CD4-positive, alpha-beta T cell (primary cell): ENCODE data around the gene RAD51B. TPM values are rescaled to one million over a fixed set of nuclear protein-coding genes. Genes with fewer than 3 reads are reported as not detected.

Source experiments
- ATAC-seq: fragments of 200-7000 bp; cut with Tn5 transposase; one replicate; pipeline ENCODE4 v1.10.0; 2022; ENCODE audit warnings: mild to moderate bottlenecking; ENCODE audit not compliant: poor library complexity
- CTCF ChIA-PET: fragments of 350-600 bp; sonication (Branson Sonifier 250); formaldehyde crosslinking; loops from one replicate; lab custom pipeline; 2021; ENCODE audit warnings: antibody characterized with exemption, inconsistent platforms; lab: Charles Lee
- POLR2A ChIA-PET: fragments of 350-600 bp; sonication (Branson Sonifier 250); formaldehyde crosslinking; loops from one replicate; lab custom pipeline; 2021; ENCODE audit warnings: antibody characterized with exemption, inconsistent platforms; lab: Charles Lee
- DNase-seq, 14 experiments: peaks; one replicate each; pipeline ENCODE4 v3.0.0-alpha.2; 2013 to 2020; ENCODE audit warnings: mixed read lengths in 2 of 14
- H3K27ac ChIP-seq, 2 donors: one replicate each; pipeline versions ENCODE4 v1.5.1 to v1.7.0; 2013; ENCODE audit warnings: low read length in 2 of 2, low read depth in 1 of 2, mild to moderate bottlenecking in 1 of 2
- H3K27me3 ChIP-seq, 2 experiments: 1 replicate in 1 of 2; 2 replicates in 1 of 2; pipeline versions ENCODE4 v1.6.1 to v1.7.0; 2013; ENCODE audit warnings: low read length in 2 of 2, control low read depth in 1 of 2, mild to moderate bottlenecking in 1 of 2, moderate library complexity in 1 of 2; ENCODE audit not compliant: insufficient read depth in 2 of 2, control insufficient read depth in 1 of 2
- H3K36me3 ChIP-seq: one replicate; pipeline ENCODE4 v1.6.1; 2013; ENCODE audit warnings: low read length, control low read depth; ENCODE audit not compliant: insufficient read depth
- H3K4me1 ChIP-seq: one replicate; pipeline ENCODE4 v1.6.1; 2013; ENCODE audit warnings: low read length, control low read depth; ENCODE audit not compliant: insufficient read depth
- H3K4me3 ChIP-seq: one replicate; pipeline ENCODE4 v1.5.1; 2013; ENCODE audit warnings: mild to moderate bottlenecking, low read length, moderate library complexity
- H3K9me3 ChIP-seq, 2 experiments: 1 replicate in 1 of 2; 2 replicates in 1 of 2; pipeline versions ENCODE4 v1.6.1 to v1.7.0; 2013; ENCODE audit warnings: low read length in 2 of 2, mild to moderate bottlenecking in 2 of 2, control low read depth in 1 of 2, moderate library complexity in 1 of 2; ENCODE audit not compliant: control insufficient read depth in 1 of 2, insufficient read depth in 1 of 2
- H3K27ac Mint-ChIP-seq: one replicate; pipeline ENCODE4 v1.8.0; 2020; ENCODE audit warnings: mixed read lengths
- H3K27me3 Mint-ChIP-seq: one replicate; pipeline ENCODE4 v1.8.0; 2021; ENCODE audit warnings: mixed read lengths
- H3K36me3 Mint-ChIP-seq: one replicate; pipeline ENCODE4 v1.8.0; 2021; ENCODE audit warnings: low read depth, mixed read lengths
- H3K4me1 Mint-ChIP-seq: one replicate; pipeline ENCODE4 v1.8.0; 2021; ENCODE audit warnings: low read depth, mixed read lengths
- H3K4me3 Mint-ChIP-seq: one replicate; pipeline ENCODE4 v1.8.0; 2020; ENCODE audit warnings: mild to moderate bottlenecking, mixed read lengths
- H3K9me3 Mint-ChIP-seq: one replicate; pipeline ENCODE4 v1.8.0; 2020; ENCODE audit warnings: mixed read lengths
- CTCF ChIP-seq: fragments of 200-600 bp; IDR thresholded peaks from one replicate; pipeline ENCODE4 v1.8.0; 2022; ENCODE audit warnings: antibody characterized with exemption, mild to moderate bottlenecking
- intact Hi-C, 2 experiments: fragments of 100-400 bp; cut with DNase I in 1 of 2; cut with micrococcal nuclease in 1 of 2; formaldehyde crosslinking; loops; one replicate each; pipeline versions ENCODE4 v1.15.1 to v1.9.0; 2023 to 2025; cut with DNase I, micrococcal nuclease
- total RNA-seq, 174 experiments: library from RNA in 2 of 174; stranded (reverse) in 2 of 174; gene quantifications; one replicate each; pipeline ENCODE4 v1.2.3 and lab custom pipeline; 2021 to 2026

The RAD51B gene
- total RNA-seq, 2 experiments from 2014 or later, result 18.4 to 20.0 TPM

GRCh38 chr14:68574906-68575305 lies 755.3 kb downstream of the RAD51B start:
- no peak for DNase-seq
- no peak overlapping the region for H3K27ac ChIP-seq
- Mint-ChIP-seq H3K27me3 (no peaks in the 10 kb centered on the region), H3K36me3 (no peaks in the 10 kb centered on the region), H3K27ac (no peak overlapping the region), H3K4me1 (no peaks in the 10 kb centered on the region), H3K9me3 (peaks cover 2% of the 10 kb centered on the region), H3K4me3 (no peak overlapping the region)
- no peaks in the 10 kb centered on the region for H3K36me3 ChIP-seq
- H3K9me3 ChIP-seq, result no peaks in the 10 kb centered on the region
- CTCF ChIA-PET, result no interaction called here
- ATAC-seq, result no peak
- intact Hi-C loops, result no loop called here
- peaks cover 2% of the 10 kb centered on the region for H3K4me1 ChIP-seq
- no peak overlapping the region for H3K4me3 ChIP-seq
- H3K27me3 ChIP-seq, result no peaks in the 10 kb centered on the region
- POLR2A ChIA-PET, result no interaction called here
- no peak for TF ChIP-seq CTCF

GRCh38 chr14:68575426-68575825 lies 755.8 kb downstream of the RAD51B start:
- H3K27me3 Mint-ChIP-seq, result no peaks in the 10 kb centered on the region
- no peak overlapping the region for H3K27ac Mint-ChIP-seq
- peaks cover 2% of the 10 kb centered on the region for H3K9me3 Mint-ChIP-seq
- H3K9me3 ChIP-seq, result no peaks in the 10 kb centered on the region
- ChIA-PET CTCF (no interaction called here), POLR2A (no interaction called here)
- intact Hi-C loops, result no loop called here
- H3K4me1 Mint-ChIP-seq, result no peaks in the 10 kb centered on the region
- H3K27ac ChIP-seq, result no peak overlapping the region
- no peak overlapping the region for H3K4me3 ChIP-seq
- TF ChIP-seq CTCF, result no peak
- peaks cover 2% of the 10 kb centered on the region for H3K4me1 ChIP-seq
- ATAC-seq (no peak), DNase-seq (no peak)
- no peak overlapping the region for H3K4me3 Mint-ChIP-seq
- no peaks in the 10 kb centered on the region for H3K27me3 ChIP-seq
- no peaks in the 10 kb centered on the region for H3K36me3 Mint-ChIP-seq
- H3K36me3 ChIP-seq, result no peaks in the 10 kb centered on the region

GRCh38 chr14:68576031-68576430 lies 756.5 kb downstream of the RAD51B start:
- H3K36me3 ChIP-seq, result no peaks in the 10 kb centered on the region
- DNase-seq (no peak), ATAC-seq (no peak)
- no peak overlapping the region for H3K27ac ChIP-seq
- TF ChIP-seq CTCF, result no peak
- no peak overlapping the region for H3K4me3 ChIP-seq
- H3K9me3 ChIP-seq, result no peaks in the 10 kb centered on the region
- no peaks in the 10 kb centered on the region for H3K27me3 ChIP-seq
- no peak overlapping the region for H3K4me3 Mint-ChIP-seq
- peaks cover 2% of the 10 kb centered on the region for H3K9me3 Mint-ChIP-seq
- POLR2A ChIA-PET, result no interaction called here
- CTCF ChIA-PET, result no interaction called here
- H3K4me1 Mint-ChIP-seq, result no peaks in the 10 kb centered on the region
- no peaks in the 10 kb centered on the region for H3K27me3 Mint-ChIP-seq
- intact Hi-C loops, result no loop called here
- no peak overlapping the region for H3K27ac Mint-ChIP-seq
- H3K36me3 Mint-ChIP-seq, result no peaks in the 10 kb centered on the region
- H3K4me1 ChIP-seq, result peaks cover 2% of the 10 kb centered on the region
